Neural crest cell (in vitro differentiated cells): ENCODE data around the gene FAM50B. TPM values are rescaled to one million over a fixed set of nuclear protein-coding genes. Genes with fewer than 3 reads are reported as not detected.

Experiments
- DNase-seq: peaks from one replicate; pipeline ENCODE4 v3.0.0; 2021; ENCODE audit warnings: low read depth, mixed read lengths, low spot score
- H3K27ac Mint-ChIP-seq: one replicate; pipeline ENCODE4 v1.8.0; 2021; ENCODE audit warnings: mild to moderate bottlenecking, mixed read lengths; ENCODE audit not compliant: unreplicated experiment
- H3K27me3 Mint-ChIP-seq: 2 replicates; pipeline ENCODE4 v1.8.0; 2021; ENCODE audit warnings: low read depth, mild to moderate bottlenecking, mixed read lengths
- H3K36me3 Mint-ChIP-seq: 2 replicates; pipeline ENCODE4 v1.8.0; 2021; ENCODE audit warnings: low read depth, mild to moderate bottlenecking, mixed read lengths
- H3K4me1 Mint-ChIP-seq: 2 replicates; pipeline ENCODE4 v1.8.0; 2021; ENCODE audit warnings: mixed read lengths
- H3K4me3 Mint-ChIP-seq: one replicate; pipeline ENCODE4 v1.8.0; 2021; ENCODE audit warnings: mild to moderate bottlenecking, mixed read lengths
- H3K9me3 Mint-ChIP-seq: 2 replicates; pipeline ENCODE4 v1.8.0; 2021; ENCODE audit warnings: mixed read lengths
- CTCF ChIP-seq: fragments of 200-600 bp; sonication (generic); conservative IDR thresholded peaks from 2 replicates; pipeline ENCODE4 v1.5.0; 2021; ENCODE audit warnings: antibody characterized with exemption, mild to moderate bottlenecking
- total RNA-seq: library from RNA; stranded (reverse); gene quantifications from 2 replicates; pipeline ENCODE4 v1.2.1, GENCODE V29; 2021

Gene FAM50B
- total RNA-seq, 1 donor from 2014 or later: 2.9 TPM

DNA sequence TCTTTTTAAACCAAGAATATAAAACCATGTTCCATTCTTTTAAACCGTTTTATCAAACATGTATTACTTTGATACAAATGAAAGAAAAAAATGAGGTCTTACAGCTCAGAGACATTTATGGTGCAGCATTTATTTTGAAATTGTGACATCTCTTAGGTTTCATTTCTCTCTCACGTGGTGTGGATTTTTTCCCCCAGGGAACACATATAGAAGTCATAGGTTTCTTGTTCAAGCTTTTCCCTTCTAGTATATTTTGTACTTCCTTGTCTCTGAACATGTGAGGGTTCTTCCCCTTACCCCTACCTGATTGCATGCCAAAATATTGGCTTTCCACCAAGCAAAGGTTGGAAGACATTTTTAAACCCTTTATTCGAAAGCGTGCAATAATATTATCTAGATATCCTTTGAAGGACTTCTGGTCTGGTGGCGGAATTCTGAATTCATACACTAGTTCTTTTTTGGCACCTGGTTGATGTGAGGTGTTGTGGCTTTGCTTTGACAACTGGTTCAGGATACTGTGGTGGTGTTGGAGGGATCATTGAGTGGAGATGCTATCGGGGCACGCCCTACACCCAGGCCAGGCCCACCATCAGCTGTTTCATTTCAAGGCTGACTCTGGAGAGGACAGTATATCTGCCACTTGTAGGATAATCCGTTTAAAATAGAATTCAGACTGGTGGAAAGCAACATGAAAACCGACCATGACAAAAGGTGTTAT lies 5.6 kb upstream of the FAM50B start:
- no peak overlapping the region for H3K27ac Mint-ChIP-seq
- no peaks in the 10 kb centered on the region for H3K36me3 Mint-ChIP-seq
- H3K27me3 Mint-ChIP-seq: peaks cover 3% of the 10 kb centered on the region
- peaks cover 19% of the 10 kb centered on the region for H3K4me1 Mint-ChIP-seq
- no peak for TF ChIP-seq CTCF
- DNase-seq: no peak
- no peak overlapping the region for H3K4me3 Mint-ChIP-seq
- H3K9me3 Mint-ChIP-seq: no peaks in the 10 kb centered on the region

DNA sequence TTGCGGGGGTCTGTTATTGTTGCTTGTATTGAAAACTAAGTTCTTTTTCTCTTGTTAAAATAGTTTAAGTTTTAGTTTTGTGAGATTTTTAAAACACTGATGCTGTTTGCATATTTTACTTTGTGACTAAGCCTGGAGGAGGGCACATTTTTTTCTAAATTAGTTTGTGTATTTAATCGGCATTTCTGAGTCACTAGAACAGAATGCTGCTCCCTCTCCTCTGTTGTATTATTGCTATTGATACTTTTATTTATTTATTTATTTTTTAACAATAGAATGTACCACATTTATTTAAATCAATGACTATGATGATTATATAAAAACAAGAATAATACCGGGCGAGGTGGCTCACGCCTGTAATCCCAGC lies 5.1 kb upstream of the FAM50B start:
- Mint-ChIP-seq H3K4me3 (no peak overlapping the region), H3K27ac (no peak overlapping the region), H3K4me1 (peaks cover 18% of the 10 kb centered on the region), H3K36me3 (no peaks in the 10 kb centered on the region), H3K9me3 (no peaks in the 10 kb centered on the region), H3K27me3 (peaks cover 3% of the 10 kb centered on the region)
- no peak for TF ChIP-seq CTCF
- no peak for DNase-seq

DNA sequence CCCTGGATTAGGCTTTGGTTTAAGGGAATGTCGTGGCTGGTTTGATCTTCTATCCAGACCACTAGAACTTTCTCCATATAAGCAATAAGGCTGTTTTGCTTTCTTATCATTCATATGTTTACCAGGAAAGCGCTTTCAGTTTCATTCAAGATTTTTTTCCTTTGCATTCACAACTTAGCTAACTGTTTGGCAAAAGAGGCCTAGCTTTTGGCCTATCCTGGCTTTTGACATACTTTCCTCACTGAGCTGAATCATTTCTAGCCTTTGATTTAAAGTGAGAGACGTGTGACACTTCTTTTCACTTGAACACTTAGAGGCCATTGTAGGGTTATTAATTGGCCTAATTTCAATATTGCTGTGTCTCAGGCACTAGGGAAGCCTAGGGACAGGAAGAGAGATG lies 1.7 kb upstream of the FAM50B start:
- DNase-seq: no peak
- H3K27ac Mint-ChIP-seq: no peak overlapping the region
- no peaks in the 10 kb centered on the region for H3K27me3 Mint-ChIP-seq
- H3K36me3 Mint-ChIP-seq: no peaks in the 10 kb centered on the region
- TF ChIP-seq CTCF: no peak
- peaks cover 13% of the 10 kb centered on the region for H3K4me1 Mint-ChIP-seq
- H3K9me3 Mint-ChIP-seq: no peaks in the 10 kb centered on the region
- H3K4me3 Mint-ChIP-seq: peak overlapping the region; percentile 75

DNA sequence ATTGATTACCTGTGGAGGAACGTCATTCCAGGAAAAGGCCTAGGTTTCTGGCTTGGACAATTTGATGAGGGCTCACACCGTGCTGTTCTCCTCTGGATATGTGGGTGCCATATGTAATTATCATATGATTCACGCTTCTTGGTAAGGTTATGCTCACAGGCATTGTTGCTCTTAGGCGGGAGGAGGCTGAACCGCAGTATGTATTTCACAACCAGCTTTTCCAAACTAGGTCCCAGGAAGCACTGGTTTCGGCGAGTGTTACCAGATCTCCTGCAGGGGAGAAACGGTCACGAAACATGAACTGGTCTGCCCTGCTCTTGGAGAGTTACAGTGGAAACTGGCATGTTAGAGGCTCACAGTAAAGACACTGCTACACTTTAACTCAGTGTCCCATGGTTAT lies 793 bp upstream of the FAM50B start:
- no peak overlapping the region for H3K27ac Mint-ChIP-seq
- H3K27me3 Mint-ChIP-seq: no peaks in the 10 kb centered on the region
- H3K4me3 Mint-ChIP-seq: peak overlapping the region; percentile 75
- peaks cover 13% of the 10 kb centered on the region for H3K4me1 Mint-ChIP-seq
- H3K9me3 Mint-ChIP-seq: no peaks in the 10 kb centered on the region
- H3K36me3 Mint-ChIP-seq: no peaks in the 10 kb centered on the region
- TF ChIP-seq CTCF: no peak
- no peak for DNase-seq

DNA sequence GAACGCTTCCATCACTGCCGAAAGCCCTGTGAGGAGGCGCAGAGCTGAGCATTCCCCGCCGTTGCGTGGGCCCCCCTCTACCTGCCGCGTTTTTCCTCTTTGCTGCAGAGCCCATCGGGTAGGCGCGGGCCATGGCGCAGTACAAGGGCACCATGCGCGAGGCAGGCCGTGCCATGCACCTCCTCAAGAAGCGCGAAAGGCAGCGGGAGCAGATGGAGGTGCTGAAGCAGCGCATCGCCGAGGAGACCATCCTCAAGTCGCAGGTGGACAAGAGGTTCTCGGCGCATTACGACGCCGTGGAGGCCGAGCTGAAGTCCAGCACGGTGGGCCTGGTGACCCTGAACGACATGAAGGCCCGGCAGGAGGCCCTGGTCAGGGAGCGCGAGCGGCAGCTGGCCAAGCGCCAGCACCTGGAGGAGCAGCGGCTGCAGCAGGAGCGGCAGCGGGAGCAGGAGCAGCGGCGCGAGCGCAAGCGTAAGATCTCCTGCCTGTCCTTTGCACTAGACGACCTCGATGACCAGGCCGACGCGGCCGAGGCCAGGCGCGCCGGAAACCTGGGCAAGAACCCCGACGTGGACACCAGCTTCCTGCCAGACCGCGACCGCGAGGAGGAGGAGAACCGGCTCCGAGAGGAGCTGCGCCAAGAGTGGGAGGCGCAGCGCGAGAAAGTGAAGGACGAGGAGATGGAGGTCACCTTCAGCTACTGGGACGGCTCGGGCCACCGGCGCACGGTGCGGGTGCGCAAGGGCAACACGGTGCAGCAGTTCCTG lies 693 bp downstream of the FAM50B start:
- H3K4me1 Mint-ChIP-seq: peaks cover 13% of the 10 kb centered on the region
- H3K27ac Mint-ChIP-seq: no peak overlapping the region
- no peak for TF ChIP-seq CTCF
- H3K36me3 Mint-ChIP-seq: no peaks in the 10 kb centered on the region
- no peak overlapping the region for H3K4me3 Mint-ChIP-seq
- no peaks in the 10 kb centered on the region for H3K27me3 Mint-ChIP-seq
- DNase-seq: no peak
- H3K9me3 Mint-ChIP-seq: no peaks in the 10 kb centered on the region
